GM18499 (cell line): ENCODE data around the gene CACNA1C.

Source experiments
- ATAC-seq: cut with Tn5 transposase; IDR thresholded peaks from one replicate; pipeline ENCODE4 v1.9.1; 2021; ENCODE audit warnings: moderate number of reproducible peaks; ENCODE audit not compliant: insufficient read depth, unreplicated experiment

The CACNA1C gene

DNA sequence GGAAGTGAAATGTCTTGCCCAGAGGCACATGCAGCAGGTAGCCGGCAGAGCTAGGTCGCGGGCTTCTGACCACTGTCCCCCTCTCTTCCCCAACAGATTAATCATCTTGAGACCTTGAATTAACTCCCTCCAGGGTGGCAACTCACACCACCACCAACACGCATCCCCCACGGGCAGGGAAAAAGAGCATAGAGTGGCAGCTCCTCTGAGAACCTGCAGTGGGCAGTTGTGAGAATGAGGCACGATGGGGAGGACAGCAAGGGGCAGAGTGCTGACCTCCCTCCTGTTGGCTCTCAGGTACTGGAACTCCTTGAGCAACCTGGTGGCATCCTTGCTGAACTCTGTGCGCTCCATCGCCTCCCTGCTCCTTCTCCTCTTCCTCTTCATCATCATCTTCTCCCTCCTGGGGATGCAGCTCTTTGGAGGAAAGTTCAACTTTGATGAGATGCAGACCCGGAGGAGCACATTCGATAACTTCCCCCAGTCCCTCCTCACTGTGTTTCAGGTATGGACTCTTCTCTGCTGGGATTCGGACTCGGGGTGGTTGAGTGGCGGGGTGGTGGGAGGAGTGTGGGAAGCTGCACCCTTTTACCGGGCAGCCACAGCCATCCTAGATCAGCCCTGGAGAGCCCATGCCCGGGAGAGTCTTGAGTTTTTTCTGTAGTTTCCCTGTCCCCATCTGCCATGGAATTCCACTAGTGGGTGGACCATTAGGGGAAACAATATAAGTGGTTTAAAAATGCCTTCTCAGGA is 528.7 kb downstream of the CACNA1C start:
- ATAC-seq: no peak

DNA sequence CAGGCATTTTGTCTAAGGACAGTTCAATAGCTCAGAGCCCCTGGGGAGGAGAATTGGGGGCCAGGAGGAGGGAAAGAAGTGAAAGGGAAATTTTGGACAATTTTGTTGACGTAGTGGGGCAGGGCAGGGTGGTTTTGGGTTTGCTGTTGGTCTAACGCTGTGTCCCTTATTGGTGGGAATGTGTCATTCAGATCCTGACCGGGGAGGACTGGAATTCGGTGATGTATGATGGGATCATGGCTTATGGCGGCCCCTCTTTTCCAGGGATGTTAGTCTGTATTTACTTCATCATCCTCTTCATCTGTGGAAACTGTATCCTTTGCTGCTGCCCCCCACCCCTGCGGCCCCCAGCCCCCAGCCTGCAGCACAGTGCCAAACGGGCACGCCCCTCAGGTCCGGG is 529.8 kb downstream of the CACNA1C start:
- ATAC-seq: no peak

DNA sequence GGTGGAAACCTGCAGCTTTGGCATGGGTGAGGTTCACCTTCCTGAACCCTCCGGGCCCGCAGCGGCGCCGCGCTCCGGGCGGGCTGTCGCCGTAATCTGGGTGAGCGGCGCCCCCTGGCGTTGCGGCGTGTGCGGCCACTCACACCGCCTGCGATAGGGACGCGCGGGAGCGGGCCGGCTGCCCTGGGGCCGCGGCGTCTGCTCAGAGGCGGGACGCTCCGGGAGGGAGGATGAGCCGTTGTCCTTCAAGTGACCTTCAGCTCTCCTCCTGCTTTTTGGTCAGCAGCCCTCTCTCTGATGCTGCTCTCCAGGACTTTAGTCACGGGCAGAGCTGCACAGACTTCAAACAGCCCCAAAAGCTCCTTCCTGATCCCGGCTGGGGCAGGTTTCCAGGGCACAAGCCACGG is 530.3 kb downstream of the CACNA1C start:
- ATAC-seq: no peak

DNA sequence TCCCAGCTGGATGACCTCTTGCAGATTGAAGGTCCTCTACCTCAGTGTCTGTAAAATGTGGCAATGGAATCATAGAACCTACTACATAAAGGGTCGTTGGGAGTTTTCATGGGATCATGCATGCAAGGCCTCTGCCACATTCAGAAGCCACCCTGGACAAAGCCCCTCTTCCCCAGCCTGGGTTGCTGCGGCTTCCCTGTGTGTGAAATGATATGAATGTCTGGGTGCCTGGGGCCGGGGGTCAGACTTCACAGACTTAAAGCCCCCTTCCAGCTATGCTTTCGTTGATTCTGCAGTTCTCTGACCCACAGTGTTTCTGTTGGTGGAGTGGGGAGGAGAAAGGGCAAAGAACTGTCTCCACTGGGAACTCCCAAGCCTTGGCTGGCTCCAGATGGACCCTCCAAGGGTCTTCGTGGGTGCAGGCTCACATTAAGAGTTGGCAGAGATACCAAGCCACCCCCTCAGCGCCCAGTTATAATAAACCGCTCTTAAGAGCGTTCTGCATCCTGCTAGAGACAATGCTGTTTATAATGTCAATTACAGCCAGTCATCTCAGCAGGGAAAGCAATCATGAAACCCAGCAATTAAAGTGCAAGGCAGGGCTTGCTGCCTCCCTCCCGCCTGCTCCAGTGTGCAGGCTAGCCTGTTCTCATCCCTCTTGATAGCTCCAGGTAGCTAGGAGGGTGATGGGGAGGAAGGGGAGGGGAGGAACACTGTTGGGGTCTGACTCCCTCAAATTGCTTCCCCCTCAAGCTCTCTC is 531.0 kb downstream of the CACNA1C start:
- no peak for ATAC-seq

DNA sequence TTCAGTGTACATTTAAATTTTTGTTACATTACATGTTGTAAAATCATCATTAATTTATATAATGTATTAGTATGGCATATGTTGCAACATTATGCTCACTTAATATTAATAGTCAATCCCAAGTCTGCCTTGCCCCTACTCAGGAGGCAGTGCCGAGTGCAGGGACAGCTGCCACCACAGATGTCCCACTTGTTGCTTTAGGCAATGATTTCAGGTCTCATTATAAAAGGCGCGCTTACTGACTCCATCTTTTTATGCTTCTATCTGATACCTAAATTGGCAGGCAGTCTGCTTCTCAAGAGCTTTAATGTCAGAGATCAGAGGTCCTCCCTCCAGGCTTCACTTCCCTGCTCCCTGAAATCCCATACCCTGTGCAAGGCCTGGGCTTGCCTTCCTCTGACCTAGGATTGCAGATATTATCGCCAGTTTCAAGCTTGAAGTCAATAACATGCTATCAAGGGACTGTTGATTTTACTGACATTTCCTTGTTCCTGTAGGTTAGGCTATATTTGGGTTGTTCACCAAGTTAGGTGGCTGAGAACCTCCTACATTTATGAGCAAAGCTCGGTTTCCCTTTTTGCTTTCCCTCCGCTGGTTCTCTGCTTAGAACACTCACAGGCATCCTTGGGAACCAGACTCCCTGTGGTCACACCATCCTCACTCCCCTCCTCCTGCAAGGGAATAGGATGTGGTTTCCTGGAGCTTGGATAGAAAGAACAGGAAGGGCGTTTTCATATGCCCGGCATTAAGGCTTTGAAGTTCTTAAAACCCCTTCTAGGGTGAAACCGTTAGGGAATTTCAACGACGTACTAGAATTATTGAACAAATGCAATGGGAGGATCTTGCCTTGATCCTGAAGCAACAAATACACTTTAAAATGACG is 533.6 kb downstream of the CACNA1C start:
- ATAC-seq: no peak

DNA sequence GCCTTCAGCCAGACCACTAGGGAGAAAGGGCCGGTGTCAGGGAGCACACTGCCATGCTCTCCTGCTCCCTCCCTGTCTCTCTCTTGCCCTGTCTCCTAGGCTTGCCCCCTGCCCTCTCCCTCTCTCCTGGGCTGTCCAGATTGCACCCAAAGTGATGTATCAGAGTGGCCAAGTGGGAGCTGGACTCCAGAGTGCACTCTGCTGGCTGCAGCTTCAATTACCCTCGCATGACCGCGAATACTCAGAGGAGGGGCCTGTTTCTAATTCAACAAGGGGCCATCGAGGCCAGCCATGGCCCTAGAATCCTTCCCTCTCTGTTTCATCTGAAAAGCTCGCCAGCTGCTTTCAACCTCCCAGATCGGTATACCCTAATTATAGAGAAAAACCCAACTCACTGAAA is 535.6 kb downstream of the CACNA1C start:
- ATAC-seq: no peak

DNA sequence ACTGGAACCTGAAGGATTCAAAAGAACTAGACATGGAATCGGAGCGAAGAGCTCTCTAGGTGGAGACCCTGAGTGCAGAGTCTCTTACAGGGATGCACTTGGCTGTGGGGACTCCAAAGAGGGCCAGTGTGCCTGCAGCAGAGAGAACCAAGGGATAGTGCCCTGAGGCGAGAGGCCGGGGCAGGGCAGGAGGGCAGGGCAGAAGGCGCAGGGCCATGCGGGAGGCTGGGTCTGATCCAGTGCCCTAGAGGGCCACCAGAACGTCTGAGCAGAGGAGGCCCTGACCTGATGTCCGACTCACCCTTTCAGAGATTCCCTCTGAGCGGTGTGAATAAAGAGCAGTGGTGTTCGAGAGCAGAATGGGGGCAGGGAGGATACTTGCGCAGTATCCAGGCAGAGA is 536.6 kb downstream of the CACNA1C start:
- ATAC-seq: no peak

DNA sequence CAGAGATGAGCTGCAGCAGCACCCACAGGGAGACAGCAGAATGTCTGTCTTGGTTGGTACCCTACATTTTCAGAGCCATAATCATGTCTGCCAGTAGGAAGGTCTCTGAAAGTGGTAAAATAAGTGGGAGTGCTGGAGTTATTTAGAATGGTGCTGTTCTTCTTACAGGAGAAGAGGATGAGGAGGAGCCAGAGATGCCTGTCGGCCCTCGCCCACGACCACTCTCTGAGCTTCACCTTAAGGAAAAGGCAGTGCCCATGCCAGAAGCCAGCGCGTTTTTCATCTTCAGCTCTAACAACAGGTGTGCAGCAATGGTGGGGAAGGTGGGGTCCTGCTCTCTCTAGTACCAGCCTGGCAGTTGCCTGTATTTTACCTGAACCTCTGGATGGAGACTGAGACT is 540.3 kb downstream of the CACNA1C start:
- ATAC-seq: no peak

DNA sequence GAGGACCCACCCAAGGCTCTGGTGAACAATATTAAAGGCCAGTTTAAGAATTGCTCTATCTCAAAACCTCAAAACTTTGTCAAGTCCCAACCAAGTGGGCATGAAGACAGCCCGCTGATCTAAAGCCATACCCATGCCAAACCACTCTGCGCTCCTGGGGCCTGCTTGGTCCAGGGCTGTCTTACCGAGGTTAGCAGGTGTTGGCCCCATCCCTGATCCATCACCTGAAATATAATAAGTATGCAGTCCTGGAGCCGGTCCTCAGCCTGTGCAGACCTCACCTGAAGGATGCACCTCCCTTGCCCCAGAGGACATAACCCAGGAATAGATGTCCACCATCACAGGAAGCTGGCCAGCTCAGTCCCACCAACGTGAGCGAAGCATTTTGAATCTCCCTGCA is 543.7 kb downstream of the CACNA1C start:
- no peak for ATAC-seq

DNA sequence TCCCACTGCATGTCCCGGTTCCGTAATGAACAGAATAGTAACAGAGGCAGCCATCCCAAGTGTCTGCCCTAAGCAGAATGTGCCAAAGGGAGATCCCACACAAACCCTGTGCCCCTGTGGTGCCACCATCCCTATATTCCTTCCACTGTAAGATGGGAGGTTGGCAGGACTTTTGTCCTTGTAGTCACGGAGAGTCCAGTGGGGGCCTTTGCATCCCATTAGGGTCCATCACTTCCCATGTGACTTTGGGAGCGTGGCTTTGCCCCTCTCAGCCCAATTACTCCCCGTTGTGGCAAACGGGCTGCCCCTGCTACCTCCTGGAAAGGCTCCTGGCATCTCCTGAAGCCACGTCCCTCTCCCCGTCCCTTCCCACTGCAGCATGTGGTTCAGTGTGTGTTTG is 552.5 kb downstream of the CACNA1C start:
- ATAC-seq: no peak

DNA sequence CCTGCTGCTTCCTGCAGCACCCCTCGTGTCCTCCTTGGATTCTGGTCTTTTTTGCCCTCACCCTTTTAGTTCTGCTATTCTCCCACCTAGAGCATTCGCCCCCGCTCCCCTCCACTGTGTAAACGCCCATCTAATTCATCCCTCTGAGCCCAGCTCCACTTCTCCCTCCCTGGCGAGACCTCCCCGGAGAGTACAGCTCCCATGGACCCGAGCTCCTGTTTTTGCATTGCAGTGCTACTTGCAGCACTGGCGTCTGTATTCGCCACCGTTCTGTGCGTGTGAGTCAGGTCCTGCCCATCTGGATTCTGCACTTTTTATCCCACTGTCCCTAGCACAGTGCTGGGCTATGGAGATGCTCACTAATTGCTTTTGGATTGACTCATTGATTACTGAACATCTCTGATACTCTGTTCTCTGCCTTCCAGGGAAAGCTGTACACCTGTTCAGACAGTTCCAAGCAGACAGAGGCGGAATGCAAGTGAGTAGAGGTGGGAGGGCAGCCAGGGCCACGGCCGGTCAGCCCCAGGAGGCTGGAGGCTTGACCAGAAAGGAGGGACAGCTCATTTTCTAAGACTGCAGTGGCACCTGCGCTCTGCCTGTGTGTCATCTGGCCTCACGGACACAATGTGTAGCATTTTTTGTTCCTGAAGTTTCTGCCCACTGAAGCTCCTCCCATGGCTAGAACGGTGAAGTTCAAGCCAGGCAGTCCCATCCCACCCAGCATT is 553.6 kb downstream of the CACNA1C start:
- ATAC-seq: no peak

DNA sequence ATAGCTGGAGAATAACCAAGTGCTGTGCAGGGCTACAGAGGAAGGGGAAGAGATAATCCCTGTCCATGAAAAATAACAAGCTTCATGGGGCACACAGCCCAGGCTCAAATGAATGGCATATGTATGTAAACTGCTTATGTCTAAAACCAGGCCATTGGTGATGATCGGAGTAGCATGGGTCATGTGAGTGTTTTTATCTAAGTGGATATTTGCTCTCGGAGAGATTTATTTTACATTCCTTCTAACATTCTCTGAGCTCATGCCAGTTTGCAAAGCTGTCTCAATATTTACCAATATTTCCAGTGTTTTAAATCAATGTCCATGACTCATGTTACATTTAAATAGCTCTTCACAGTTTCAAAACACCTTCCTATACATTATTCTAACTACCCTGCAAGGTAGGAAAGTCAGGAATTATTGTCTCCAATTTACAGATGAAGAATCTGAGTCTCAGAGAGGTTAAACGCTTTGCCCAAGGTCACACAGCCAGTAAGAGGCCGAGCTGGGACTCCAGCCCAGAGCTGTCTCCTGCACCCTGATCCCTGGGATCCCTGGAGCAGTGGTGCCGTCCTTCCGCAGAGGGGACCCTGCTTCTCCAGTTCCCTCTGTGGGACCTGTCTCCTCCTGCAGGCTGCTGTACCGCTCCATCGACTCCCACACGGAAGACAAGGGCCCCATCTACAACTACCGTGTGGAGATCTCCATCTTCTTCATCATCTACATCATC is 555.3 kb downstream of the CACNA1C start:
- ATAC-seq: no peak

DNA sequence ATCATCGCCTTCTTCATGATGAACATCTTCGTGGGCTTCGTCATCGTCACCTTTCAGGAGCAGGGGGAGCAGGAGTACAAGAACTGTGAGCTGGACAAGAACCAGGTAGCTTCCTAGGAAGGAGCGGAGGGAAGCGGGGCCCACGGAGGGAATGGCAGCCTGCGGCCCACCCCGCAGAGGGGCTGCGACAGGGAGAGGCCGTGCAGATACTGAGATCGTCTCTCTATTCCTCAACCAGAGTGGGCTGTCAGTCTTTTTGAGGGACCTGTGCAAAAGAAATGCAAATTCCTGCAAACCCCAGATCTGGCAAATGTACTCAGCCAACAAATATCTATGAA is 555.8 kb downstream of the CACNA1C start:
- ATAC-seq: no peak

DNA sequence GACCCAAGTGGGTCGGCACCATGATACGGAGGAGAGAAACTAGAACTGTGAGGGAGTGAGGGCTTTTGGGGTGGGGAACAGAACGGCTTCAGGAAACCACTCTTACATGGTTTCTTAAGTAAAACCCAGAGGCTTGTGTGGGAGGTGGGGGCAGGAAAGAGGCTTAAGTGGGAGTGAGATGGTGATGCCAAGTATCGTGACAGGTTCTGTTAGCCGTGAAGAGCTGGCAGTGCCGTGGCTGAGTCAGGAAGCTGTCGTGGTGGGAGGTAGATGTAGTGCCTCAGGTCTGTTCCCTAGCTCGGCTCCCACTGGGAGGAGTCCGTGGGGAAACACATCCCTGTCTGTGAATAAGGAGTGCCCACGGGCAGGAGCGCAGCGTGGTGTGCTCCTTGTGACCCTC is 556.2 kb downstream of the CACNA1C start:
- ATAC-seq: no peak

DNA sequence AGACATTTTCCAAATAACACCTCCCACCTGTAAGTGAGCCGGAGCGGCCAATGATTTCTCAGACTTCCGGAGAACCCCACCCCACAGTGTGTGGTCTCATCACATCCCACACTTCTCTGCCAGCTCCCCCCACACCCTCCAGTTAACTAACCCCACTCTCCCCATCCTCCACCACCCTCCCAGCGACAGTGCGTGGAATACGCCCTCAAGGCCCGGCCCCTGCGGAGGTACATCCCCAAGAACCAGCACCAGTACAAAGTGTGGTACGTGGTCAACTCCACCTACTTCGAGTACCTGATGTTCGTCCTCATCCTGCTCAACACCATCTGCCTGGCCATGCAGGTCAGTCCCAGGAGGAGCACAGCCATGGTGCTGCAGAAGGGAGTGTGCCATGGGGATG is 557.6 kb downstream of the CACNA1C start:
- no peak for ATAC-seq

DNA sequence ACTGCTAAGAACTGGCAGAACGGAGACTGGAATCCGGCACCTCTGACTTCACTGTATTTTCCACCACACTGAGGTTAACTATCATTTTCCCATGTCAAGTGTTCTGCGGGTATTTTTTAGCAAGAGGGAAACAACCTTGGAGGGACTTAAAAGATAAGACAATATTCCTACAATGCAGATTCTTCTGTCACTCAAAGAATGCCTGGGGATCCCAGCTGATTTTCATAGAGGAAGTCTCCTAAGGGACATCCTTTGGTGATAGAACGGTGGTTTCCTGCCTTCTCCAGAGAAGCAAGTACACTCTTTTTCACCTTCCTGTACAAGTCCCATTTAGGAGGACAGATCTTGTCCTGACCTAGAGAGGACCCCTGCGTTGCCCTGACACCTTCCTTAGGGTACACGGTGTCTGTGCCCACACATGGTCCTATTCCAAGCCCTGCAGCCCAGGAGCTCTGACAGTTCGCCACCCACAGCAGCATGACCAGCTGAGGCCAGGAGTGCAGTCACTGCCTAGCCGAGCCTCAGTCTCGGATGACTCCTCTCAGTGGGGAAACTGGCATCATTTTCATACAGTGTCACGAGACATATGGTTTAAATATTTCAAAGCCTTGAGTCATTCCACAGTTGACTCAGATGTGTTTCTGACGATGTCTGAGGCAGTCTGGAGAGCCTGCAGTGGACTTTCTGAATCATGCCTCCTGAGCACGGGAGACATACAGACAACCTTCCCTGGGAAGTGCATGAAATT is 560.7 kb downstream of the CACNA1C start:
- no peak for ATAC-seq

DNA sequence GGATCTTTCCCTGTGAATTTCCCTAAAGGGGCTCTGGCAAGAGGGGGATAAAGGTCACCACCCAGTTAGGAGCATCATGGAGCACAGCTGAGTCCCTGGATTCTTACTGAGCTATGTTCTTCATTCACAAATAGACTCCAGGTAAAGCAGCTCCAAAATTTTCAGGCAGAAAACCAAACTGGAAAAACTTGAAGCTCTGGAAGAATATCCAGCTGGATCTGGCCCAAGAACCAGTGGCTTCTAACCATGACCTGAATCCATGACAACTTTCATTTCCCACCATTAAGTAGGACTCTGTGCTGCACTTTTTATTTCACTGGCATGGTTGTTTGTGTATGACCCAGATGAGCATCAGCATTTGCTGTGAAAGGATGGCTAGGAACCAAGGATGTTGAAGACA is 561.6 kb downstream of the CACNA1C start:
- no peak for ATAC-seq

DNA sequence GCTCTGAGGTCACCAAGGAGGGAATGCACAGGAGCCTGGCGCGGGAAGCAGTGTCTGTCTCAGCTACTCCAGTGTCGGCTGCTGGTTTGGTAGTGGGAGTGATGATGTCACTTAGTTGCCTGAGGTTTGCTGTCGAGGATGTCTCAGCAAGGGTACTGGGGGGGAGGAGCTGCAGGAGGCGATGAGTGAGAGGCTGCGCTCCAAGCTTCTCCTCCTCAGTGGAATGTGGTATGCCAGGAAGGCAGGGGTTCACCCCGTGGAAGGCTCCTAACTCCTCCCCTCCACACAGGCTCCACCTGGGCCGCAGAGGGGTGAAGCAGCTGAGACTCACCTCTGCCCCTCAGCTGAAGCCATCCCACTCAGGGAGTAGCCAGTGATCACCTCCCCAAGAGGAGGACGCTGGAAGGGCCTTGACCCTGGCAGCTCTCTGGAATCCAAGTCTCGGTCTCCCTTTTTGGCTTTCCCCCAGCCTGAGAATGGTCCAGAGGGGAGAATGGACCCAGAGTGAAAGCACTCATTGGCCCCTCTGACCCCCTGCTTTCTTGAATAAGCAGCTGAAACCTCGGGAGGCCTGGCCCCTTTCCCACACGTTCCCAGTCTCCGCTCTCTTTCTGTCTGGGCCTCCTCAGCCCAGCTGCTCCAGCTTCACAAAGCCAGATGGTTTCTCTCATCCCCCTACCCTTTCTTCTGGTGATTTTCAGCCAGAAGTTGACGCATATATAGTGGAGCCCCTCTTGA is 563.0 kb downstream of the CACNA1C start:
- ATAC-seq: no peak
